GM08714 (cell line): ENCODE data around the gene ZNF407.

Experiments
- H3K4me3 ChIP-seq: fragments of 200-500 bp; sonication (Bioruptor generic); 2 replicates; pipeline ENCODE4 v1.5.1; 2014; ENCODE audit warnings: mild to moderate bottlenecking, low read length, inconsistent platforms
- ZNF274 ChIP-seq: IDR thresholded peaks from 2 replicates; pipeline ENCODE4 v1.6.1; 2012; ENCODE audit warnings: mild to moderate bottlenecking, low read depth, low read length

Gene ZNF407

GRCh38 chr18:75016025-75016717 is 418.5 kb downstream of the ZNF407 start:
- H3K4me3 ChIP-seq: no peak overlapping the region
- no peak for TF ChIP-seq ZNF274

DNA sequence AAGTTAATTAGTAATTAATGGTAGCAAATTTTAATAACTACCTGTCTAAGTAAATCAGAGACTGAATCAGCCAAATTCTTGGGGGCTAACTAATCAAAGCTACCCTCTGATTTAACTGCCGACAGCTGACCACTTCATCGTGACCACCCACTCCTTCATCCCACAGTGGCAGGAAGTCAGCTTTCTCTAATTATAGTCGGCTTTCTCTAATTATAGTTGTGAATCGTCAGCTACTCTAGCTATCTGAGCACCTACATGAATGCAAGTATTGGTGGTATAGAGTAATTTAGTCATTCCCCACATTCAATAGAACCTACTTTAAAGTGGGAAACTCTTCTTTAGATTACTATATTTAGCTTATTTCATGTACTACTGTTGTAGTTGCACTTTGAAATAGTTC is 425.8 kb downstream of the ZNF407 start:
- TF ChIP-seq ZNF274: no peak
- H3K4me3 ChIP-seq: no peak overlapping the region; the same call in 1 of the 2 replicates

DNA sequence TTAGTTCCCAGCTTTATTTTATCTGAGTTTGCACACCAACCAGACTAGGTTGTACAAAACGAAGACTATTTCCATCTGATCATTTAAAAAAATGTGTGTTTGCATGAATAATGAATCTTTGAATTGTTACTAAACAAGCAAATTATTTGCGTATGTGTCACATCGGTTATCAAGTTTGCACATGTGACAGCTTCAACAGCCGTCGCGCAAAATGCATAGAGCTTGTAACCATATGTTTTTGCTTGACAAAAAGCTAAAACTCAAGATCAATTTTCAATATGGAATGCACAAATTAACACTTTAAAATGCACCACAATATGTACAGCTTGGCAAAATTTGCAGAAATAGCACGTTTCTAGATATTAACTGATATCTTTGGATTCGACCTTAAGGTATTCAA is 427.2 kb downstream of the ZNF407 start:
- H3K4me3 ChIP-seq: no peak overlapping the region
- TF ChIP-seq ZNF274: no peak

DNA sequence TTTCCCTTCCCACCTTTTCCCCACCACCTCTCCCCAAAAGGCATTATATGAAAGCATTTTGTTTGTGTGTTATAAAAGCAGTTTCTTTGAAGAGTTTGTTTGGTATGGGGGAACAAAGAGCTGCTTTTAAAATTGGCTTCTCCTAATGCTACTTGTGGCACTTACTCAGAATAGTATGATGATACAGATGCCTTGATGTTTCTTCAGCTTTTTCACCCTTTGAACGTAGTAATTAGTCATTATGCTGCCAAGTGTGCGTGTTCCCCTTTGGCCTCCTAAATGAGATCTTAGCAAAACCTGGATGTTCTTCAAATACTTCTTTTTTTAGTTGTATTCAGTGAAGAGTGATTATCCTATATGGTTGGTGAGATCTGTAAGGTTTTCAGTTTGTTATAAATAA is 427.9 kb downstream of the ZNF407 start:
- TF ChIP-seq ZNF274: no peak
- no peak overlapping the region for H3K4me3 ChIP-seq

DNA sequence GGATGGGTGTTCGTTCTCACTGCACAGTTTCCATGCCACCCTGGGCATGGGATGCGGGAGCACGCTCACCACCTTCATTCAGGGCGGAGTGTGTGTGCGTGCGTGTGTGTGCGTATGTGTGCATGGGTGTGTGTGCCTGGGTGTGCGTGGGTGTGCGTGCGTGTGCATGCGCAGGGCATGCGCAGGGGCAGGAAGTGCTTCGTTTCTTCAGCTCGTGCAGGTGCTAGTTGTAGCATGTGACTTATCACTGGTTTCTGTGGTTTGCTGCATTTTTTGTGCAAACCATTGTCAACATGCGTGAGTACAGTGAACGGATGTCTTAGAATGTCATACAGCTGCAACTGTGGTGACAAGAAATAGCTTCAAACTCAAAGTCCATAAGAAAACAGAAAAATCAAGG is 431.8 kb downstream of the ZNF407 start:
- no peak overlapping the region for H3K4me3 ChIP-seq
- TF ChIP-seq ZNF274: no peak

DNA sequence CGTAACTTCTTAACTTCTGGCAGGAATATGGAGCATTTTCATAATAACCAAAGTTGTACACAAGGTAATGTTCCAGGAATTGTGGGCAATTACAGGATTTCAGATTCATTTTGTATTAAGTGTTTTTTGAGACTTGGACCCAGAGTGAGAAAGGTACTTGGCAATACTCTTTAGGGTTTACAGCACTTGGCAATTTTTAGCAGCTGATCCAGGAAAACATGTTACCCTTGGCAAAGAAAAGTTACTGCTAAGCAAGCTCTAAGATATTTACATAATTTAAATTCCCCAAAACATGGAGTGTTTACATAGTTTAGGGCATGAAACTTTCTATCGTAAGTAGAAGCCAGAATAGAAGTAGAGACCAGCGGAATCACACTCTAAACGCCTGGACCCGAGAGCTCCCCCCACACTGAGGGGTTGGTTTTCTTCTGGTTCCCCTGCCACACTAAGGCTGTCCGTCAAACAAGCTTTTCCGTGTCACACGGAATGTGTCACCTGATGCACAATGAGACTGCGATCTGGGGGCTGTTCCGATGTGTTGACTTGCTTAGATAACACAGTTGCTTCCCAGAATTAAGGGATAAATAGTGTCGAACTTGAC is 434.1 kb downstream of the ZNF407 start:
- no peak overlapping the region for H3K4me3 ChIP-seq
- TF ChIP-seq ZNF274: no peak

- H3K4me3 ChIP-seq: no peak overlapping the region
- TF ChIP-seq ZNF274: no peak
These were observed 435.8 kb downstream of the ZNF407 start for GRCh38 chr18:75033516-75033915.

DNA sequence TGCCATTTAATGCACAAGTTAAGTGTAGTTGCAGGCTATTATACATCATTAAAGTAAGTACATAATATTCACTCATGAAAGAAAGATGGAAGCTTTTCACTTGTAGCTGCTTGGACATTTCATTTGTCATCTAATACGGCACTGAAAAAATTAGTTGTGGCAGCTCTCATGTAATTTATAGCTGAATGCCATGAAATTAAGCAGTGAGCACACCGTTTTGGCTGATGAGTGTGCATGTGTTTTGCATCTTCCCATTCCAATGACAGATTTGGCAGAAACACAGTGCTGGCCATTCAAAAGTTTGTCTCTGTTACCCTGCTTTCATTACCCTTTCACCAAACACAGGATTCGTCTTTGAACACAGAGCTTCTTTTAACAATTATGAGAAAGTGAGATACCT is 437.3 kb downstream of the ZNF407 start:
- no peak for TF ChIP-seq ZNF274

DNA sequence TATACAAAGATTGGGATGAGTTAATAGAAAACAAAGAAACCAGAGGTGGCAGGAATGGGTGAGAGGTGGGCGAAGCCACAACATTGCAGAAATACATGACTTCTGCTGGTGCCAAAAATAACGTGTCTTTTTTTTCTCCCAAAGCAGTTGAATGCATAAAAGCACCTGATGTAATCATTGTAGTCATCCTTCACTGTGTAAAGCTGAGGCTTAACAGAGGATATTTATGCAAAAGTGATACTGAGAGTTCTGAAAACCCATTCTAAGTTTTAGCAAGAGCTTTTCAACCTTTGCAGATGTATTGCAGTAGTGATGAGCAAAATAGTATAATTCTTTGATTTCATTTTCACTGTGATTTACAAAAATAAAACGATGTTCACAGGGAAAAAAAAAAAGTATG is 438.3 kb downstream of the ZNF407 start:
- TF ChIP-seq ZNF274: no peak
- no peak overlapping the region for H3K4me3 ChIP-seq

More for the DNA sequence above, 437.3 kb downstream of the ZNF407 start:
- no peak overlapping the region for H3K4me3 ChIP-seq

- TF ChIP-seq ZNF274: no peak
- H3K4me3 ChIP-seq: no peak overlapping the region
These were observed 439.4 kb downstream of the ZNF407 start for GRCh38 chr18:75036917-75037688.

GRCh38 chr18:75037689-75037955 is 440.0 kb downstream of the ZNF407 start:
- TF ChIP-seq ZNF274: no peak
- H3K4me3 ChIP-seq: no peak overlapping the region

- no peak for TF ChIP-seq ZNF274
- no peak overlapping the region for H3K4me3 ChIP-seq
These were observed 443.9 kb downstream of the ZNF407 start for GRCh38 chr18:75041586-75041985.

- no peak overlapping the region for H3K4me3 ChIP-seq
- TF ChIP-seq ZNF274: no peak
These were observed 445.8 kb downstream of the ZNF407 start for GRCh38 chr18:75043478-75043877.

GRCh38 chr18:75044296-75044695 is 446.6 kb downstream of the ZNF407 start:
- H3K4me3 ChIP-seq: no peak overlapping the region
- TF ChIP-seq ZNF274: no peak

DNA sequence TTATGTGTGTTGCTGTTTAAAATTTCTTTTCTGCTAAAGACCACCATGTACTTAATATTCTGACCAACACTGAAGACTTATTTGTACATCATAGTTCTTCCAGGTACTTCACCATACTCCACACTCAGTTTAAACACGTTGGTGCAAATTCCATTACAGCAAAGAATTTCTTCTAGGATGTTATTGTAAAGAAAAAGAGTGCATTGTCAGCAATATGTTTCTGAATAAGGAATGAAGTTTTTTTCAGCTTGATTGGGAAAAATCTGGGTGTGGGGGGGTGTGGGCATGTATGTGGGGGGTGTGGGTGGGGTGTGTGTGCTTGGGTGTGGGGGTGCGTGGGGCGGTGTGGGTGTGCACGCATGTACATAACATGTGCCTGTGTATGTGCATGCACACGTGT is 447.1 kb downstream of the ZNF407 start:
- no peak overlapping the region for H3K4me3 ChIP-seq
- no peak for TF ChIP-seq ZNF274
